GM12873 (cell line): ENCODE results near the gene TOGARAM2.

Experiments used
- CTCF ChIP-seq: IDR thresholded peaks from 2 replicates; pipeline ENCODE4 v1.5.1; 2012; ENCODE audit warnings: low read depth, mild to moderate bottlenecking, moderate library complexity, low read length, control low read depth; ENCODE audit not compliant: insufficient read depth; ENCODE audit errors: missing control alignments

TOGARAM2 gene

GRCh38 chr2:28986429-28986828, 5.3 kb downstream of the TOGARAM2 start:
- TF ChIP-seq CTCF, result no peak

- no peak for TF ChIP-seq CTCF
These were observed 8.9 kb downstream of the TOGARAM2 start for GRCh38 chr2:28989973-28990372.

GRCh38 chr2:28990445-28990844, 9.3 kb downstream of the TOGARAM2 start:
- TF ChIP-seq CTCF, result no peak

GRCh38 chr2:28991021-28991420, 9.9 kb downstream of the TOGARAM2 start:
- TF ChIP-seq CTCF, result no peak

- no peak for TF ChIP-seq CTCF
These were observed 10.4 kb downstream of the TOGARAM2 start for GRCh38 chr2:28991460-28991859.

GRCh38 chr2:28993206-28993960, 12.3 kb downstream of the TOGARAM2 start:
- no peak for TF ChIP-seq CTCF

GRCh38 chr2:28994074-28994473, 13.0 kb downstream of the TOGARAM2 start:
- no peak for TF ChIP-seq CTCF

- no peak for TF ChIP-seq CTCF
These were observed 13.6 kb downstream of the TOGARAM2 start for GRCh38 chr2:28994679-28995078.
